HUES64 (cell line): Measurements from ENCODE around the gene YIF1A.

Experiments used
- H3K27ac ChIP-seq: 2 replicates; pipeline ENCODE4 v1.7.0; 2013; ENCODE audit warnings: low read depth, low read length, inconsistent platforms
- H3K27me3 ChIP-seq: 2 replicates; pipeline ENCODE4 v1.6.1; 2013; ENCODE audit warnings: mild to moderate bottlenecking, low read length; ENCODE audit not compliant: insufficient read depth
- H3K36me3 ChIP-seq: 2 replicates; pipeline ENCODE4 v1.6.1; 2013; ENCODE audit warnings: mild to moderate bottlenecking, low read length; ENCODE audit not compliant: insufficient read depth
- H3K4me1 ChIP-seq: 2 replicates; pipeline ENCODE4 v1.6.1; 2013; ENCODE audit warnings: mild to moderate bottlenecking, low read length, moderate library complexity; ENCODE audit not compliant: insufficient read depth
- H3K4me3 ChIP-seq: 2 replicates; pipeline ENCODE4 v1.5.1; 2013; ENCODE audit warnings: mild to moderate bottlenecking, low read length, moderate library complexity
- H3K9ac ChIP-seq: 2 replicates; pipeline ENCODE4 v1.6.1; 2013; ENCODE audit warnings: mild to moderate bottlenecking, low read depth, low read length
- H3K9me3 ChIP-seq: 2 replicates; pipeline ENCODE4 v1.6.1; 2013; ENCODE audit warnings: low read depth, low read length; ENCODE audit not compliant: insufficient read depth
- WGBS: fragments of 150-250, 120-280 bp; methylation state at CpG from one replicate; pipeline ENCODE4 v1.1.7; 2013; ENCODE audit warnings: missing lambda C conversion rate; 5-methylcytosine and 5-hydroxymethylcytosine counted together

YIF1A gene

DNA sequence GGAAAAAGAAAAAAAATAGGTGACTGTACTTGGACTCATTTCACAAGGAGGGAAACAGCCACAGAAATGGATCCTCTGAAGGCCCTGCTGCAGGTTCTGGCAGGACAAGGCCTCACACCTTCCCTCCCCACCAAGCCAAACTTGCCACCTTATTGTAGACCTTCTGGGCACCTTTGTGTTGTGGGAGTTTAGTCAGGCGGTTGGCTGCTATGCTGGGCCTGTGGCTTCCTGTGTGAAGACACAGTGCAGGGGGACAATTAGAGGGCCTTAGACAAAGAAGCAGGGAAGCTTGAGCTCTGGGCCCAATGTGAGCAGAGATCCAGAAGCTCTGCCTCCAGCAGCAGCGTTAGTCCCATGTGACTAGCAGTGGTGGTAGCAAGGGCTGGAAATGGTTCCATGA lies 16.3 kb downstream of the YIF1A start:
- 97% methylated on average over 2 of the region's 2 CpGs for WGBS
- Histone ChIP-seq H3K36me3 (peaks cover 39% of the 10 kb centered on the region), H3K4me1 (peaks cover 8% of the 10 kb centered on the region; the same call in 1 of the 2 replicates), H3K9me3 (no peaks in the 10 kb centered on the region), H3K27me3 (no peaks in the 10 kb centered on the region), H3K27ac (no peak overlapping the region), H3K9ac (no peak overlapping the region), H3K4me3 (no peak overlapping the region)

DNA sequence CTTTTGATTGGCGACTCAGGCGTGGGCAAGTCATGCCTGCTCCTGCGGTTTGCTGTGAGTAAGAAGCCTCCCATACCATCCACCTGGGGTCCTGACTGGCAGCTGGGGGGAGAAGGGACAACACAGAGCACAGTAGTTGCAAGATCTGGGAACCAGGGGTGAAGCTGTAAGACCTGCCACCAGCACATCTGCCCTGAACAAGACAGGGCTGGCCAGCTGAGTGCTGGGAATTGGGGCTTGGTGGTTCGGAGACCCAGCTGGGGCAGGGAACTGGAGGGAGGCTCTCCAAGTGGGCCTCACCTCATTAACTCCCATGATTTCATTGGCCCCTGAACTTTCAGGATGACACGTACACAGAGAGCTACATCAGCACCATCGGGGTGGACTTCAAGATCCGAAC lies 17.1 kb downstream of the YIF1A start:
- Histone ChIP-seq H3K27me3 (no peaks in the 10 kb centered on the region), H3K9me3 (no peaks in the 10 kb centered on the region), H3K27ac (no peak overlapping the region), H3K9ac (no peak overlapping the region), H3K4me3 (no peak overlapping the region), H3K4me1 (peaks cover 8% of the 10 kb centered on the region; the same call in 1 of the 2 replicates), H3K36me3 (peaks cover 39% of the 10 kb centered on the region)
- WGBS: 95% methylated on average over 7 of the region's 7 CpGs

DNA sequence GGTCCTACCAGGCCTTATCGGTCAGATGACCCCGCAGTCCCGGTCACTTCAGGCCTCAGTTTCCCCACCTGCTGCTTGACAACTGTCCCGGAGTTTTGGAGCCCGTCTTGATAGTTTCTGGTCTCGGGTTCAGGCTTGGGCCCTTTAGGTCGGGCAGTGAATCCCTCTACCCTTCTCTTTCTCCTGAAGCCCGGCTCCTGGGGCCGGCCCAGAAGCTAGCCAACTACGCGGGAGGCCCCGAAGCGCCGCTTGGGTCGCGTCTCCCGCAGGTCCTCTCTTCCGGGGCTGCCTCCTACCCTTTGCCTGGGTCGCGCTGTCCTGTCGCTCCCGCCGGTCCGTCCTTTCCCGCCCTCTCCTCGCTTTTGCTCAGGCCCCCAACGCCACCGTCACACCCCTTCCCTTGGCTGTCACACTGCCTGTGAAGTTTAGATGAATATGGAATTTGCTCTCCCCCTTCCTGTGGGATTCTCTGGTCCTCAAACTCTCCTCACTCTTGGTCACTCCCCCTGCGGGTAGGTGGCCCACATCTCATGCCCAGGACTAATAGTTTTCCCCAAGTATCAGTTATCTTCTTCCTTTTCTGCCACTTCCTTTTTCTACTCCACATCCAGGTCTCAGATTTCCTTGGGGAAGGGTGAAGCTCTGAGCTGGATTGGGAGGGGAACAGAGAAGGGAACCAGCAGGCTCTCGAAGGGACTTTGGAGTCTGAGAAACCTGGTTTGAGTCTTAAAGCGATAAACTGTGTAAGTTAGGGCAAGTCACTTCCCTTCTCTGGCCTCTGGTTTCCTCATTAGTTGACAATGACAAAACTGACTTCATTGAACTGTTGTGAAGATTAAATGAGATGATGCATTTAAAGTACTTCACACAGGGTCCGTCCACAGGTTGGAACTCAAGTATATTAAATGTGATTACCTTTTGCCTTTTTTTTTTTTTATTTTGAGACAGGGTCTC lies 19.7 kb downstream of the YIF1A start:
- WGBS: 7% methylated on average over 30 of the region's 32 CpGs
- Histone ChIP-seq H3K27me3 (no peaks in the 10 kb centered on the region), H3K4me3 (peak overlapping the region; percentile 93), H3K9me3 (no peaks in the 10 kb centered on the region), H3K4me1 (peaks cover 8% of the 10 kb centered on the region; the same call in 1 of the 2 replicates), H3K36me3 (peaks cover 45% of the 10 kb centered on the region), H3K9ac (peak overlapping the region; percentile 92), H3K27ac (peak overlapping the region; percentile 96)

DNA sequence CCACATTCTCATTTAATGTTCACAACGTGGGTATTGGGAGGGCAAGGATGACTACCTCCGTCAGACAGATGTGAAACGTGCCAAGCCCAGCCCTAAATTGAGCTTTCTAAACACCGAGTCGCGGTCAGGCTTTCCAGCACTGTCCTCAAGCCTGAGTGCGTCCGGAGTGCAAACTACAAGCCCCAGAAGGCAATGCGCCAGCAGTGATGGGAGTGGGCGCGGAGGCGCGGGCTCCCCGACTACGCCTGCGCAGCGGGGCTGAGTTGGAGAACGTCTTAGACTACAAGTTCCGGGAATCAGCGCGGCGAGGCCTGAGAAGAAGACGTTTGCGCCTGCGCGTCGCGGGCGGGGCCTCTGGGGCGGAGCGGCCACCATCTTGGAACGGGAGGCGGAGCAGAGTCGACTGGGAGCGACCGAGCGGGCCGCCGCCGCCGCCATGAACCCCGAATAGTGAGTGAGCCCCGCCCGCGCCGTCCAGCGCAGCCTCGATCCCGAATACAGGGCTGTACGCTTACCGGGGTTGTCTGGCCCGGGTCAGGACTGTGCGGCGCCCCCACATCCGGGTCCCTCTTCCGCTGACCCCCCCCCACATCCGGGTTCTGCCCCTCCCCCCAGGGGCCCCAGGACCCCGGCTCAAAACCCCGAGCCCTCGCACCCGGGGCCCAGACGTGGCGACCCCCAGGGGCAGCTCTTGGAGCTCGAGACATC lies 20.5 kb downstream of the YIF1A start, which contains the start of gene RAB1B:
RAB1B (plus strand) TSS at position 396 of the 708 bp plus-strand sequence; CDS start at position 437, 41 bp downstream.
- H3K4me1 ChIP-seq: peaks cover 8% of the 10 kb centered on the region; the same call in 1 of the 2 replicates
- no peaks in the 10 kb centered on the region for H3K9me3 ChIP-seq
- peak within 1 kb of the TSS; percentile 92 for H3K9ac ChIP-seq
- WGBS: under 1% methylated on average over 62 of the region's 64 CpGs
- peak within 1 kb of the TSS; percentile 93 for H3K4me3 ChIP-seq
- peak within 1 kb of the TSS; percentile 96 for H3K27ac ChIP-seq
- H3K27me3 ChIP-seq: no peaks in the 10 kb centered on the region
- H3K36me3 ChIP-seq: peaks cover 45% of the 10 kb centered on the region

DNA sequence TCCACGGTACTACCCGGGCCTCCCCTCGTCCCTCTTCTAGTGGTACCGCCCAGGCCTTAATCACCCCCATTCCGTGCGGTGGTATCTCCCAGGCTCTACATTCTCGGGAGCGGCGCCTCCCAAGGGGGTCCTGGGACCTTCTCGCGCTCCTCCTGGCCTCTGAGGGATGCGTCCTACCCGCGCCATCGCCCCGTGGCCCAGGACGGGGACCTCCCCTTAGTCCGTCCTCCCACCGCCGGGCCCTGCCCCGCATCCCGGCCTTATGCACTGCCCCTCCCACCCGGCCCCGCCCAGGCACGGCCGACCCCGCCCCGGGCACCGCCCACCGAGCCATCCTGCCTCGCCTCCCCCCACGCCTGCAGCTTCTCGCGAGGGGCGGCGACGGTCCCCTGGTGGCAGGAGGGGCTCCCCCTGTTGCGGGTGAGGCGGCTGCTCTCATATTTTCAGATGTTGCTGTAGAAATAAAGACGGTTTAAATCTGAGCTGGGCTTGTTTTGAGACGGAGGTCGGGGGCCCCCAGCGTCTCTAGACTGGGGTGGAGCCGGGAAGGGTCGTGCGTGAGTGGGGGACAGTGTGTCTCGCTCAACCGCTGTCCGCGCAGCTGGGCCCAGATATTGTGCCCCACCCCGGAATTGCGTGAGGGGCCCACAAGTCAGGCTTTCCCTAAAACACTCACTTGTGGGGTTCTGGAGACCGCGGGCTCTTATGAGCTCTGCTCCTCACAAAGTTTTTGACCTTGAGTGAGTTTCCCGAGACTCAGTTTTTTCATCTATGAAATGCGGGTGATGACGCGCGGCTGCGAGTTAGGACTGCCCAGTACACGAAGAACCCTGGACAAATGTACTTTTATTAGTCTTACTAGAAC lies 21.3 kb downstream of the YIF1A start:
- peak overlapping the region; percentile 93 for H3K4me3 ChIP-seq
- H3K4me1 ChIP-seq: peaks cover 8% of the 10 kb centered on the region; the same call in 1 of the 2 replicates
- under 1% methylated on average over 58 of the region's 61 CpGs for WGBS
- peaks cover 45% of the 10 kb centered on the region for H3K36me3 ChIP-seq
- no peaks in the 10 kb centered on the region for H3K9me3 ChIP-seq
- peak overlapping the region; percentile 74; the same call in 1 of the 2 replicates for H3K27ac ChIP-seq
- no peaks in the 10 kb centered on the region for H3K27me3 ChIP-seq
- peak overlapping the region; percentile 52 for H3K9ac ChIP-seq

DNA sequence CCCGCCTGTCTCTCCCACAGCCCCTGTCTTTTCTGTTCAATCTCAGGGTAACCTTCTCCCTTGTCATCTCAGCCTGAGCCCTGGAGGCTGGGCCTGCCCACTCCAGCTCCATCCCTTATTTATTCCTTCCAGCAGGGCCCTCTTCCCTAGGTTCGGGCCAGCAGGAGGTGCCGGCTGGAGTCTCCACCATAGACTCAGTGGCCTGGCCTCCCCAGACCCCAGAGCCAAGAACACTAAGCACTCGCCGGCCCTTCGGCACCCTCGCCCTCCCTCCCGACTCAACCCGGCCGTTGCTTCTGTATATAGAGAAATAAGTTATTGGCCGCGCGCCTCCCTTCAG lies 21.9 kb downstream of the YIF1A start:
- Histone ChIP-seq H3K36me3 (peaks cover 45% of the 10 kb centered on the region), H3K27me3 (no peaks in the 10 kb centered on the region), H3K4me1 (peaks cover 8% of the 10 kb centered on the region; the same call in 1 of the 2 replicates), H3K9me3 (no peaks in the 10 kb centered on the region), H3K4me3 (peak overlapping the region; percentile 93), H3K27ac (peak overlapping the region; percentile 12; the same call in 1 of the 2 replicates), H3K9ac (peak overlapping the region; percentile 35; the same call in 1 of the 2 replicates)
- 27% methylated on average over 13 of the region's 13 CpGs for WGBS

DNA sequence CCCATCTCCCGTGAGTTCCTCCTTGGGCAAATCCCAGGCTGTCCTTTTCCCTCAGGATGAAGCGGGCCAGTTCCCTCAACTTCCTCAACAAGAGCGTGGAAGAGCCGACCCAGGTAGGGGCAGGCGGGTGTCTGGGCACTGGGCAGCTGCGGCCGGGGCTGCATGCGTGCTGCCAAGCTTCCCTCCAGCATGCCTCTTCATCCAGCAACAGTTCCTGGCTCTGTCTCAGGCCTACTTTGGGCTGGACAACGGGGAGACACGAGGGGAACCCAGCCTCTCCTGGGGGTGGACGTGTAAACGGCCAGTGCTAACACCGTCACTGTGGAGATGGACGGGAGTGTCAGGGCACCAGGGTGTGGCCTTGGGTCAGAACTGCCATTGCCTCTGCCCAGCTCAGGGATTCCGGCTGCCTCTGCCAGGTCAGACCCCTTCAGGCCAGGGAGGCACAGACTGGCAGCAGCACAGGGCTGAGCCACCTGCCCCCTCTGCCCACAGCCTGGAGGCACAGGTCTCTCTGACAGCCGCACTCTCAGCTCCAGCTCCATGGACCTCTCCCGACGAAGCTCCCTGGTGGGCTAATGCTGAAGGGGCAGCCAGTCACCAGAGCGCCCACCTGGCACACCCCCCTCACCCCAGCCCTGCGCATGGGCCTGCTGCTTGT lies 22.4 kb downstream of the YIF1A start:
- 91% methylated on average over 20 of the region's 20 CpGs for WGBS
- Histone ChIP-seq H3K27me3 (no peaks in the 10 kb centered on the region), H3K36me3 (peaks cover 45% of the 10 kb centered on the region), H3K27ac (no peak overlapping the region), H3K4me3 (peak overlapping the region; percentile 93), H3K9ac (no peak overlapping the region), H3K4me1 (peaks cover 8% of the 10 kb centered on the region; the same call in 1 of the 2 replicates), H3K9me3 (no peaks in the 10 kb centered on the region)

DNA sequence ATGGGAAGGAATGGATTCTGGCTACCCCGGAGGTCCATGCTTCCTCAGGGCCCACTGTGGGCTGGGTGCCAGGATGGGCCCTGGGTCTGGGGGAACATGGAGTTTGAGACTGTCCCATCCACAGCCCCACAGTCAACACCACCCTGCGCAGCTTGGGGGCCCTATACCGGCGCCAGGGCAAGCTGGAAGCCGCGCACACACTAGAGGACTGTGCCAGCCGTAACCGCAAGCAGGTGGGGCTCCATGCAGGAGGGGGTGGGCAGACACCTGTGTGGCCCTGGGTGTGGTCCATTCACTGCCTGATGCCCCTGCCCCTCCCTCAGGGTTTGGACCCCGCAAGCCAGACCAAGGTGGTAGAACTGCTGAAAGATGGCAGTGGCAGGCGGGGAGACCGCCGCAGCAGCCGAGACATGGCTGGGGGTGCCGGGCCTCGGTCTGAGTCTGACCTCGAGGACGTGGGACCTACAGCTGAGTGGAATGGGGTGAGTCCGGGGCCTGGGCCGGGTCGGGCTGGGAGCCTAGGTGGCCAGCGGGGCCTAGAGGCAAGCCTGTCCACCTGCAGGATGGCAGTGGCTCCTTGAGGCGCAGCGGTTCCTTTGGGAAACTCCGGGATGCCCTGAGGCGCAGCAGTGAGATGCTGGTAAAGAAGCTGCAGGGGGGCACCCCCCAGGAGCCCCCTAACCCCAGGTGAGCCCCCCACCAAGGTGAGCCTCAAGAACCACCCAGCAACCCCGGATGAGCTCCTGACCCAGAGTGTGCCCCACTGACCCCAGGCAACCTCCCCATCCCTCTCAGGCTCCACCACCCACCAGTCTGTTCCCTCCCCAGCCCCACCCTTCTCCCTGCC lies 23.2 kb downstream of the YIF1A start:
- 97% methylated on average over 26 of the region's 26 CpGs for WGBS
- no peak overlapping the region for H3K9ac ChIP-seq
- H3K27ac ChIP-seq: no peak overlapping the region
- peaks cover 8% of the 10 kb centered on the region; the same call in 1 of the 2 replicates for H3K4me1 ChIP-seq
- no peaks in the 10 kb centered on the region for H3K9me3 ChIP-seq
- no peaks in the 10 kb centered on the region for H3K27me3 ChIP-seq
- H3K4me3 ChIP-seq: no peak overlapping the region
- H3K36me3 ChIP-seq: peaks cover 49% of the 10 kb centered on the region

DNA sequence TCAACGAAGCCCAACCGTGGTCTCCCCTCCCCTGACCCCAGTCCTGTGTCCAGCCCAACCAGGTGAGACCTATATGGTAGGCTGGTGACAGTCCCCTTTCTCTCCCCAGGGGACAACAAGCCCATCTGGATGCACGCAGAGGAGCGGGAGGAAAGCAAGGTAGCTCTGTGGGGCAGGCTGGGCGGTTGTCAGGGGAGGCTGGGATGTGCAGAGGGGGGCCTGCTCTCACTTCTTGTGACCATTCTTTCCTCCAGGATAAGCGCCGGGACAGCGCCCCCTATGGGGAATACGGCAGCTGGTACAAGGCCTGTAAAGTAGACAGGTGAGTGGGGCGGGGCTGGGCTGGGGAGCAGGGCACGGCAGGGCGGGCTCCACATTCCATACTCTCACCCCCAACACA lies 24.0 kb downstream of the YIF1A start:
- H3K27me3 ChIP-seq: no peaks in the 10 kb centered on the region
- no peak overlapping the region for H3K4me3 ChIP-seq
- 73% methylated on average over 11 of the region's 12 CpGs for WGBS
- peaks cover 7% of the 10 kb centered on the region; the same call in 1 of the 2 replicates for H3K4me1 ChIP-seq
- no peak overlapping the region for H3K27ac ChIP-seq
- no peaks in the 10 kb centered on the region for H3K9me3 ChIP-seq
- H3K9ac ChIP-seq: no peak overlapping the region
- peaks cover 54% of the 10 kb centered on the region for H3K36me3 ChIP-seq
